Measurements from ENCODE around the gene SLC38A5. TPM values are rescaled to one million over a fixed set of nuclear protein-coding genes. Genes with fewer than 3 reads are reported as not detected.

The SLC38A5 gene
- total RNA-seq, 1 experiment from 2014 or later: 50.6 TPM

DNA sequence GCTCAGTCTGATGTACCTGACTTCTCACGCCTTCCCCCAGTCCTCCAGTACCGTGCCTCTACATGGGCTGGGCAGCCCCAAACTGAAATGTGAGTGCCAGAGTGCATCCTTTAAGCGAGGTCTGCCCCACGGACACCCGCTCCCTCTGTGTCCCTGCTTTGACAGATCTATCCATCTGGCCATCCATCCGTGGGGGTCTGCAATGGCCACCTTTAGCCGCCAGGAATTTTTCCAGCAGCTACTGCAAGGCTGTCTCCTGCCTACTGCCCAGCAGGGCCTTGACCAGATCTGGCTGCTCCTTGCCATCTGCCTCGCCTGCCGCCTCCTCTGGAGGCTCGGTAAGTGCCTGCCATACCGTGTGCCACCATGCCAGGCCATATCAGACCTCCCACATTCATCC is 39.6 kb upstream of the SLC38A5 start (continued):
- TF ChIP-seq, protein P1, sequence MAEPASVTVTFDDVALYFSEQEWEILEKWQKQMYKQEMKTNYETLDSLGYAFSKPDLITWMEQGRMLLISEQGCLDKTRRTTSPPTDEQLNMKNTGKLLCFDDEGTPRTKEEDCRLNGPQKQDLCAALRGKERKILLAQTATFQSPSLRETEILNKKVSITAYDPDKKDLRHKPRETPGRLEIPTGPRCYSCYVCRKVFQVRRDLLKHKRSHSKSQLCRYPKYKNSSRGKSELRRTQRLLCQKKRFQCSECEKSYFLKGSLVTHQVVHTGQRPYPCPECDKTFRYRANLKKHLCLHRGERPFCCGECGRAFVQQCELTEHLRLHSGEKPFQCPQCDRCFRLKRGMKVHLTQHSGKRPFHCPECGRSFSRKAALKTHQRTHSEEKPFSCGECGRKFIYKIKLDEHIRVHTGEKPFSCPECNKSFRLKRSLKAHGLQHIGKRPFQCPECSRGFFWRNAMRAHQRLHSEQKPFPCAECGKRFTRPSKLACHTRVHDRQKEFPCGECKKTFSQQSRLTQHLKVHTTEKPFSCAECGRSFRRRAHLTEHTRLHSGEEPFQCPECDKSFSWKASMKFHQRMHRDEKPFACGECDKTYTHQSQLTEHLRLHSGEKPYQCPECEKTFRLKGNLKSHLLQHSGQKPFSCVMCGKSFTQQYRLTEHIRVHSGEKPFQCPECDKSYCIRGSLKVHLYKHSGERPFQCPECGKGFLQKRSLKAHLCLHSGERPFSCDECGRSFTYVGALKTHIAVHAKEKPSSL (CRISPR knock-in tag; conservative IDR thresholded peaks at IDR 0.05): no peak
- TF ChIP-seq TEAD4 (CRISPR knock-in tag; IDR thresholded peaks at IDR 0.05): no peak
- TF ChIP-seq, protein P2, sequence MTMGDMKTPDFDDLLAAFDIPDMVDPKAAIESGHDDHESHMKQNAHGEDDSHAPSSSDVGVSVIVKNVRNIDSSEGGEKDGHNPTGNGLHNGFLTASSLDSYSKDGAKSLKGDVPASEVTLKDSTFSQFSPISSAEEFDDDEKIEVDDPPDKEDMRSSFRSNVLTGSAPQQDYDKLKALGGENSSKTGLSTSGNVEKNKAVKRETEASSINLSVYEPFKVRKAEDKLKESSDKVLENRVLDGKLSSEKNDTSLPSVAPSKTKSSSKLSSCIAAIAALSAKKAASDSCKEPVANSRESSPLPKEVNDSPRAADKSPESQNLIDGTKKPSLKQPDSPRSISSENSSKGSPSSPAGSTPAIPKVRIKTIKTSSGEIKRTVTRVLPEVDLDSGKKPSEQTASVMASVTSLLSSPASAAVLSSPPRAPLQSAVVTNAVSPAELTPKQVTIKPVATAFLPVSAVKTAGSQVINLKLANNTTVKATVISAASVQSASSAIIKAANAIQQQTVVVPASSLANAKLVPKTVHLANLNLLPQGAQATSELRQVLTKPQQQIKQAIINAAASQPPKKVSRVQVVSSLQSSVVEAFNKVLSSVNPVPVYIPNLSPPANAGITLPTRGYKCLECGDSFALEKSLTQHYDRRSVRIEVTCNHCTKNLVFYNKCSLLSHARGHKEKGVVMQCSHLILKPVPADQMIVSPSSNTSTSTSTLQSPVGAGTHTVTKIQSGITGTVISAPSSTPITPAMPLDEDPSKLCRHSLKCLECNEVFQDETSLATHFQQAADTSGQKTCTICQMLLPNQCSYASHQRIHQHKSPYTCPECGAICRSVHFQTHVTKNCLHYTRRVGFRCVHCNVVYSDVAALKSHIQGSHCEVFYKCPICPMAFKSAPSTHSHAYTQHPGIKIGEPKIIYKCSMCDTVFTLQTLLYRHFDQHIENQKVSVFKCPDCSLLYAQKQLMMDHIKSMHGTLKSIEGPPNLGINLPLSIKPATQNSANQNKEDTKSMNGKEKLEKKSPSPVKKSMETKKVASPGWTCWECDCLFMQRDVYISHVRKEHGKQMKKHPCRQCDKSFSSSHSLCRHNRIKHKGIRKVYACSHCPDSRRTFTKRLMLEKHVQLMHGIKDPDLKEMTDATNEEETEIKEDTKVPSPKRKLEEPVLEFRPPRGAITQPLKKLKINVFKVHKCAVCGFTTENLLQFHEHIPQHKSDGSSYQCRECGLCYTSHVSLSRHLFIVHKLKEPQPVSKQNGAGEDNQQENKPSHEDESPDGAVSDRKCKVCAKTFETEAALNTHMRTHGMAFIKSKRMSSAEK (CRISPR knock-in tag; IDR thresholded peaks at IDR 0.05; ENCODE audit: borderline replicate concordance): no peak
- TF ChIP-seq IRF2 (CRISPR knock-in tag; IDR thresholded peaks at IDR 0.05; ENCODE audit: borderline replicate concordance, low read depth): no peak
- no peak for TF ChIP-seq EMX1 (CRISPR knock-in tag; IDR thresholded peaks at IDR 0.05)

DNA sequence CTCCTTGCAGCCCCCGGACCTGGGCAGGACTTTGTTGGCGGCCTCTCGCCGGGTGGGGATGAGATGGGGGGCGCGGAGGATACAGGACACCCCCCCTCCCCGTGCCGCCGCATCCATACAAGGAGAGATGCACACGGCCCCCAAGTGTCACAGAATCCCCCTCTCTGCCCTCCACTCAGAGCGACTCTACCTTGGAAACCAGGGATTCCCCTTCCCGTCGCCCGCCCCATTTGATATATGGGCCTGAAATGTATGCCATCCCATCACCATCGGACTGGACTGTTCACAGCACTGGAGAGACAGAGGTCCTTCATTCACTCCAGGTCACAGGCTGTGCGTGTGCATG is 39.2 kb upstream of the SLC38A5 start:
- no peak for DNase-seq (ENCODE audit: low spot score)
- H3K36me3 Mint-ChIP-seq: no peaks in the 10 kb centered on the region
- ATAC-seq: no peak
- H3K27me3 Mint-ChIP-seq (ENCODE audit: low read depth): no peaks in the 10 kb centered on the region; the same call in none of the 2 replicates
- CTCF ChIA-PET: no interaction called here
- TF ChIP-seq, protein P3, sequence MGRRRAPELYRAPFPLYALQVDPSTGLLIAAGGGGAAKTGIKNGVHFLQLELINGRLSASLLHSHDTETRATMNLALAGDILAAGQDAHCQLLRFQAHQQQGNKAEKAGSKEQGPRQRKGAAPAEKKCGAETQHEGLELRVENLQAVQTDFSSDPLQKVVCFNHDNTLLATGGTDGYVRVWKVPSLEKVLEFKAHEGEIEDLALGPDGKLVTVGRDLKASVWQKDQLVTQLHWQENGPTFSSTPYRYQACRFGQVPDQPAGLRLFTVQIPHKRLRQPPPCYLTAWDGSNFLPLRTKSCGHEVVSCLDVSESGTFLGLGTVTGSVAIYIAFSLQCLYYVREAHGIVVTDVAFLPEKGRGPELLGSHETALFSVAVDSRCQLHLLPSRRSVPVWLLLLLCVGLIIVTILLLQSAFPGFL (CRISPR knock-in tag; IDR thresholded peaks at IDR 0.05; ENCODE audit: borderline replicate concordance): no peak
- TF ChIP-seq SMAD4 (CRISPR knock-in tag; IDR thresholded peaks at IDR 0.05) (no peak), MXD4 (CRISPR knock-in tag; IDR thresholded peaks at IDR 0.05; ENCODE audit: borderline replicate concordance) (no peak), EMX1 (CRISPR knock-in tag; IDR thresholded peaks at IDR 0.05) (no peak), NR2C2 (CRISPR knock-in tag; IDR thresholded peaks at IDR 0.05) (no peak), PRRX2 (CRISPR knock-in tag; IDR thresholded peaks at IDR 0.05) (no peak), OVOL2 (CRISPR knock-in tag; IDR thresholded peaks at IDR 0.05; ENCODE audit: borderline replicate concordance) (no peak), ZNF671 (CRISPR knock-in tag; IDR thresholded peaks at IDR 0.05) (no peak), NR1H2 (CRISPR knock-in tag; IDR thresholded peaks at IDR 0.05) (no peak), FOXP1 (CRISPR knock-in tag; IDR thresholded peaks at IDR 0.05; ENCODE audit: borderline replicate concordance) (no peak), ZNF263 (CRISPR knock-in tag; IDR thresholded peaks at IDR 0.05; ENCODE audit: low read depth) (no peak)
- TF ChIP-seq, protein P2 (CRISPR knock-in tag; IDR thresholded peaks at IDR 0.05; ENCODE audit: borderline replicate concordance): no peak
- TF ChIP-seq, protein P4, sequence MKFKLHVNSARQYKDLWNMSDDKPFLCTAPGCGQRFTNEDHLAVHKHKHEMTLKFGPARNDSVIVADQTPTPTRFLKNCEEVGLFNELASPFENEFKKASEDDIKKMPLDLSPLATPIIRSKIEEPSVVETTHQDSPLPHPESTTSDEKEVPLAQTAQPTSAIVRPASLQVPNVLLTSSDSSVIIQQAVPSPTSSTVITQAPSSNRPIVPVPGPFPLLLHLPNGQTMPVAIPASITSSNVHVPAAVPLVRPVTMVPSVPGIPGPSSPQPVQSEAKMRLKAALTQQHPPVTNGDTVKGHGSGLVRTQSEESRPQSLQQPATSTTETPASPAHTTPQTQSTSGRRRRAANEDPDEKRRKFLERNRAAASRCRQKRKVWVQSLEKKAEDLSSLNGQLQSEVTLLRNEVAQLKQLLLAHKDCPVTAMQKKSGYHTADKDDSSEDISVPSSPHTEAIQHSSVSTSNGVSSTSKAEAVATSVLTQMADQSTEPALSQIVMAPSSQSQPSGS (CRISPR knock-in tag; IDR thresholded peaks at IDR 0.05; ENCODE audit: borderline replicate concordance, low read depth): no peak
- TF ChIP-seq, protein P5, sequence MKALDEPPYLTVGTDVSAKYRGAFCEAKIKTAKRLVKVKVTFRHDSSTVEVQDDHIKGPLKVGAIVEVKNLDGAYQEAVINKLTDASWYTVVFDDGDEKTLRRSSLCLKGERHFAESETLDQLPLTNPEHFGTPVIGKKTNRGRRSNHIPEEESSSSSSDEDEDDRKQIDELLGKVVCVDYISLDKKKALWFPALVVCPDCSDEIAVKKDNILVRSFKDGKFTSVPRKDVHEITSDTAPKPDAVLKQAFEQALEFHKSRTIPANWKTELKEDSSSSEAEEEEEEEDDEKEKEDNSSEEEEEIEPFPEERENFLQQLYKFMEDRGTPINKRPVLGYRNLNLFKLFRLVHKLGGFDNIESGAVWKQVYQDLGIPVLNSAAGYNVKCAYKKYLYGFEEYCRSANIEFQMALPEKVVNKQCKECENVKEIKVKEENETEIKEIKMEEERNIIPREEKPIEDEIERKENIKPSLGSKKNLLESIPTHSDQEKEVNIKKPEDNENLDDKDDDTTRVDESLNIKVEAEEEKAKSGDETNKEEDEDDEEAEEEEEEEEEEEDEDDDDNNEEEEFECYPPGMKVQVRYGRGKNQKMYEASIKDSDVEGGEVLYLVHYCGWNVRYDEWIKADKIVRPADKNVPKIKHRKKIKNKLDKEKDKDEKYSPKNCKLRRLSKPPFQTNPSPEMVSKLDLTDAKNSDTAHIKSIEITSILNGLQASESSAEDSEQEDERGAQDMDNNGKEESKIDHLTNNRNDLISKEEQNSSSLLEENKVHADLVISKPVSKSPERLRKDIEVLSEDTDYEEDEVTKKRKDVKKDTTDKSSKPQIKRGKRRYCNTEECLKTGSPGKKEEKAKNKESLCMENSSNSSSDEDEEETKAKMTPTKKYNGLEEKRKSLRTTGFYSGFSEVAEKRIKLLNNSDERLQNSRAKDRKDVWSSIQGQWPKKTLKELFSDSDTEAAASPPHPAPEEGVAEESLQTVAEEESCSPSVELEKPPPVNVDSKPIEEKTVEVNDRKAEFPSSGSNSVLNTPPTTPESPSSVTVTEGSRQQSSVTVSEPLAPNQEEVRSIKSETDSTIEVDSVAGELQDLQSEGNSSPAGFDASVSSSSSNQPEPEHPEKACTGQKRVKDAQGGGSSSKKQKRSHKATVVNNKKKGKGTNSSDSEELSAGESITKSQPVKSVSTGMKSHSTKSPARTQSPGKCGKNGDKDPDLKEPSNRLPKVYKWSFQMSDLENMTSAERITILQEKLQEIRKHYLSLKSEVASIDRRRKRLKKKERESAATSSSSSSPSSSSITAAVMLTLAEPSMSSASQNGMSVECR (CRISPR knock-in tag; IDR thresholded peaks at IDR 0.05; ENCODE audit: borderline replicate concordance): no peak
- peaks cover 7% of the 10 kb centered on the region for H3K4me1 Mint-ChIP-seq
- H3K9me3 Mint-ChIP-seq: no peaks in the 10 kb centered on the region
- no peak overlapping the region for H3K27ac Mint-ChIP-seq
- POLR2A ChIA-PET: no interaction called here
- peak overlapping the region; percentile 85 for H3K4me3 Mint-ChIP-seq
